Fibroblast of the aortic adventitia (primary cell): Measurements from ENCODE around the gene ADGRE3. TPM values are rescaled to one million over a fixed set of nuclear protein-coding genes. Genes with fewer than 3 reads are reported as not detected.

Source experiments
- DNase-seq: peaks from one replicate; pipeline ENCODE4 v3.0.0-alpha.2; 2010; ENCODE audit warnings: low read depth
- H3K4me3 ChIP-seq: 2 replicates; pipeline ENCODE4 v1.5.1; 2011; ENCODE audit warnings: low read depth, mild to moderate bottlenecking, control low read depth, low read length, moderate library complexity
- CTCF ChIP-seq: IDR thresholded peaks from 2 replicates; pipeline ENCODE4 v1.5.1; 2011; ENCODE audit warnings: mild to moderate bottlenecking, low read length, control low read depth, inconsistent platforms; ENCODE audit not compliant: insufficient read depth
- total RNA-seq: library from RNA; depleted of rRNA; stranded (reverse); fragments of >200 nt; gene quantifications from 2 replicates; pipeline ENCODE4 v1.2.3, GENCODE V29; 2012; ENCODE audit warnings: low replicate concordance

The ADGRE3 gene
- total RNA-seq, 1 donor, result not detected

GRCh38 chr19:14582894-14583340 is 91.7 kb downstream of the ADGRE3 start, which contains the start of gene CLEC17A:
Gene CLEC17A (plus strand): TSS chr19:14583084. CDS start chr19:14583161, 77 bp downstream.
- no peak within 1 kb of the TSS for H3K4me3 ChIP-seq
- no peak for DNase-seq
- no peak for TF ChIP-seq CTCF

GRCh38 chr19:14580623-14581237 is 93.9 kb downstream of the ADGRE3 start:
- no peak for TF ChIP-seq CTCF
- no peak overlapping the region for H3K4me3 ChIP-seq
- DNase-seq, result no peak

- H3K4me3 ChIP-seq, result no peak overlapping the region
- TF ChIP-seq CTCF, result no peak
- no peak for DNase-seq
These were observed 96.7 kb downstream of the ADGRE3 start for GRCh38 chr19:14577885-14578427.

- DNase-seq, result no peak
- H3K4me3 ChIP-seq, result no peak overlapping the region
- TF ChIP-seq CTCF, result no peak
These were observed 97.4 kb downstream of the ADGRE3 start for GRCh38 chr19:14577264-14577663.

- DNase-seq, result no peak
- no peak for TF ChIP-seq CTCF
- H3K4me3 ChIP-seq, result no peak overlapping the region
These were observed 98.3 kb downstream of the ADGRE3 start for GRCh38 chr19:14576363-14576762.

GRCh38 chr19:14575428-14575980 is 99.1 kb downstream of the ADGRE3 start:
- no peak for DNase-seq
- TF ChIP-seq CTCF, result no peak
- H3K4me3 ChIP-seq, result no peak overlapping the region
